ENCODE results near the gene RBPMS2.

Gene RBPMS2

GRCh38 chr15:64782751-64783150 is 7.4 kb upstream of the RBPMS2 start:
- no peak for DNase-seq

GRCh38 chr15:64781299-64781698 is 5.9 kb upstream of the RBPMS2 start:
- DNase-seq, result no peak

DNA sequence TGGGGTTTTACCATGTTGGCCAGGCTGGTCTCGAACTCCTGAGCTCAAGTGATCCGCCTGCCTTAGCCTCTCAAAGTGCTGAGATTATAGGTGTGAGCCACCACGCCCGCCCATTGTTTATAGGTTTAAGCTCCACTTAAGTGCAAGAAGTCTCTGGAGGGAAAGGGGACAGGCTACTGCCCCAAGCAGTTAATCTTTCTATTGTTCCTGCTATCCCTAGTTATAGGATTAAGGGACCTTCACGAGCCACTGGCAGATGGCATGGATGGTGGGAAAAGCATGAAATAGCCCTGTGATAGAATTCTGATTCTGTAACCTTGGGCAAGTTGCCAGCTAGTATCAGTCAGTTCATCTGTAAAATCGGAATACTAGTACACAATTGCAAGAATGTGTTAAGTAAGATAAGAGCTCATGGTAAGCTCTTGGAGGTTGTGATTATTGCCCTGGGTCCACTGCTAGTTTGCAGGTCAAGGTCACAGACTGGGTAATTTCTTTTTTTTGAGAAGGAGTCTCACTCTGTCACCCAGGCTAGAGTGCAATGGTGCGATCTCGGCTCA is 5.3 kb upstream of the RBPMS2 start:
- no peak for DNase-seq

DNA sequence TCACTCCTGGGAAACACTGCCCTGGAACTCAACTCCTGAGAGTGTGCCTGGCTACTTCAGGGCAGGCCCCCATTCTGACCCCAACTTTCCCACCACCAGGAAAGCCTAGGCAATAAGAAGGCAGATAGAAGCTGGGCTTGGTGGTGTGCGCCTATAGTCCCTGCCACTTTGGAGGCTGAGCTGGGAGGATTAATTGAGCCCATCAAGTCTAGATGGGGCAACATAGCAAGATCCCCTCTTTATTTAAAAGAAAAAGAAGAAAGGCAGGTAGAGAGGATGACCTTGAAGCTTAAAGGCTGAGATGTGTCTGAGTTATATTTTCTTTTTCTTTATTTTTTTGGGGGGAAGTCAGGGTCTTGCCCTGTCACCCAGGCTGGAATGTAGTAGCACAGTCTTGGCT is 4.2 kb upstream of the RBPMS2 start:
- DNase-seq, result no peak

DNA sequence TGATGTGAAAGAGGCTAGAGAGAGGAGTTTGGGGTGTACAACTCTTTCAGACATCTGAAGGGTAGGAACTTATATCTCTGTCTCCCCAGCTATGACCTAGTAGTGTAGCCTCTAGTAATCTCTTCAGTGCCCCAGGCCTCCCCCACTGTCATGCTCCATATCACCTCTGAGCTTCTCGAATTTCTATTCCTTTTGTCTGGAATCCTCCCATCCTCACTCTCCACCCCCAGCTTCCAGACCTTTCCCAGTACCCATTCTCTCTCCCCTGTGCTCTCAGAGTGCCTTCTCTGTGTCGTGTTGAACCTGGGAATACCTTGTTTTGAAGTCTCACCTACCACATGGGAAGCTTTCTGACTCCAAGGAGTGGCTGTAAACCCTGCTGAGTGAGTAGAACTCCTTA is 3.6 kb upstream of the RBPMS2 start:
- DNase-seq, result no peak

DNA sequence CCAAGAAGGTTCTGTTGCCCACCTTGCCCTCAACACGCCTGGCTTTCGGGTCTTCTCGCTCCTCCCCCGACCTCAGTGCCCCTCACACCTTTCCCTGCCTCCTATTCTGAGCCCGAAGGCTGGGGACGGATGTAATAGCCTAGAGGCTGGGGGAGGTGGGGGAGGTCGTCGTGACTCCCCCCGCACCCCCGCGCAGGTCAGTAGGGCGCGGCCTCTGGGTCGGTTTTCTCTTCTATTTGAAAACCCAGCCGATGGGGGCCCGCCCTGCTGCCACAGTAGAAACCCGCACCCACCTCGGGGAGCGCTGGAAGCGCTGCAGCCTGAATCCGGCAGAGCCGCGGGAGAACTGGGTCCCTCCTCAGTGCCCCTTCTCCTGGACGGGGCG is 1.0 kb upstream of the RBPMS2 start:
- no peak for DNase-seq

DNA sequence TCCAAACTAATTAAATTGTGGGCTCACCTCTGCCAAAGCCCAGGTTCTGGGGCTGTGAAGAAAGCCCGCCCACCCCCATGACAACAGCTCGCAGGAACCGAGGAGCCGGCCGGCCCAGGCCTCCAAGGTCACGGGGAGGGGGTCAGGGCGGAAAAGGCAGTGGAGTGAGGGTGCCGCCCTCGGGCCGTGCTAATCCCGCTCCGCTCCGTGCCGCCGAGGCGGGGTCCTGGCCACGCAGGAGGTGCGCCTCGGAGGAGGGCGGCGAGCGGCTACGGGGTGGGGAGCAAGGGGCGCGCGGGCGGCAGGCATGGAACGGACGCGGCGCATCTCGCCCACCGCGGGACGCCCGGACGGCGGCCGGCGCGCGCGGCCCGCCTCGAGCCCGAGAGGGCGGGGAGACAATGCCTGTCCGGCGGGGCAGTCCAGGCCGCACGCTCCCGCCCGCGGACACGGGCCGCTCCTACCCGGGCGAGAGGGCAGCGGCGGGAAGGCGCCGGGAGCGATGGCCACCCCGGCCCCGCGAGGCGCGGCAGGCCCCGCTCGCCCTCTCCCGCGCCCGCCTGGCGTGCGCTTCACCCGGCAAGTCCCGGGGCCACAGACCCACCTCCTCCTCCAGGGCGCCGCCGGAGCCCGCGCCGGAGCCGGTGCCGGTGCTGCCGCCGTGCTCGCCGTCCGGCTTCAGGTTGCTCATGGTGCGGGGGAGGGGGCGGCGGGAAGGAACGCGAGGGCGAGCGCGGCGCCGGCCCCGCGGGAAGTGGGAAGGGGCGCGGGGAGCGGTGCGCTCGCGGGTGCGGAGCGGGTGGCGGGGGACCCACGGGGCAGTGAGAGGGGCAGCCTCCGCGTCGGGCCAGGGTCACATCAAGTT is 528 bp downstream of the RBPMS2 start:
- no peak for DNase-seq

DNA sequence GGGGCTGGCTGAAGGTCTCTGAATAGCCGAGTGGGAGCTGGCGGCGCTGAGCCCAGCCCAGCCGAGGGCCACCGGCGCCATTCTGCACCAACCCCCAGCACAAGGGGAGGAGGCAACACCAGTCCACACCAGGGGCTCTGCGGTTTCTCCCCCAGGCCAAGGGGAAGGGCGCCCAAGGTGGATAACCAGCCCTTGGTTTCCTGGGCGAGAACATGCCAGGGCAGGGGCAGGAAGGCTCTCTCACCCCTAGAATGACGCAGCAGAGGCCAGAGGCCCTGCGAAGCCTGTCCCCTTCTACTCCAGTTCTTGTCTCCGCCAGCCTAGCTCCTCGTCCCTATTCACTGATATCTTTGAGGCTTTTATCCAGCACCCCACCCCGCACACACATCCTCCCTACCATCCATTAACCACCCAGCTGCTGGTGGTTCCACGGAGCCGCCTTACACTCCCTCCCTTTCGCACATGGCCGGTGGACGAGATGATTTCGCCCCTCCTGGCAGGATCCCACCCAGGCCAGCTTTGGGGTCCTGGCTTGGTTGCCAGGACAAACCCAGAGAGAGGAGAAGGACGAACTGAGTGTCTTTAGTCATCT is 1.3 kb downstream of the RBPMS2 start:
- no peak for DNase-seq

DNA sequence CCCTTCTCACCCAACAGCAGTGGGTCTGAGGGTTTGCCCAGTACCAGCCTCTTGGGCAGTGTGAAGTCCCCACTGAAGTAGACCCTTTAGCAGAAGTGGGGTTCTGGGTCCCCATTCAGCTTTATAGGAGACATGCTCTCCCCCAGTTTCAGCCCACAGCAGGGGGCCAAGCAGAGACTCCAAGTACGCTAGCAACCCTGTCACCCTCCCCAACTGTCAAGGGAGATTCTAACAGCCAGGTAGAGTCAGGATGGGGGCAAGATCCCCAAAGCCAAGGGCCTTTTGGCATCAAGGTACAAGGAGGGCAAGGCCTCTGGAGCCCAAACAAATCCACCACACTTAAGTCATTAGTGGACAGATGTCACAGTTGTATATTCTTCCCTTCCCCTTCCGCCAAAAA is 1.8 kb downstream of the RBPMS2 start:
- no peak for DNase-seq

DNA sequence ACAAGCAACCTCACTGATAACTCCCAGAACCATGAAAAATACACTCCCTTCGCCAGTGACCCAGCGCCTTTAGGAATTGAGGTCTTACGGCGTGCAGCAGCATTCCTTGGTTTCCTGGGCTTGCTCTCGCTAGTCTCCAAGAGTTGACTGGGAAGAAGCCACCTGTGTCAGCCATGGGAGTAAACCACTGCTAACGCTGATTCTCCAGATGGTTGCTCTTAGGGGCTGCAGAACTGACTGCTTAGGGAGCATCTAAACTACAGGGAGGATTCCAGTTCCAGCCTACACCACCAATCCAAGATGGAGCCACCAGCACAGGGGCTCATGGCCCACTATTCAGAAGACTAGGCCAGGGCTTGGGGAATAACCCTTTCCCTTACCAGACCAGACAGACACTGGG is 2.4 kb downstream of the RBPMS2 start:
- DNase-seq, result no peak

DNA sequence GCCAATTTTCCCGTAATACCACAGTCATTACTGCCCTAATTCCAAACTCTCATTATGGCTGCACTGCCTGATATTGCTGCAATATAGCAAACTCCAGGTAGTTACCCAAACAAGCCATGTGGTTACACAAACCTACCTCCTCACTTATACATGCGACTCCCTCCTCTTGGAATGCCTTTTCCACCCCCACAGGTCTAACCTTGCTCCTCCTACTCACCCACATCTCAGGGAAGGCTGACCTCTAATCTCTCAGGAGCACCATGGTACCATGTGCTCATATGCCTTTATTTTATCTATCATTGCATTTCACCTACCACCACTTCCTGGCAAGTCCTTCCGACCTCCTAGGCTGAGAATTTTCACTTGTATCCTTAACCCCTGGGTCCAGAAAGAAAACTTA is 2.9 kb downstream of the RBPMS2 start:
- DNase-seq, result no peak

DNA sequence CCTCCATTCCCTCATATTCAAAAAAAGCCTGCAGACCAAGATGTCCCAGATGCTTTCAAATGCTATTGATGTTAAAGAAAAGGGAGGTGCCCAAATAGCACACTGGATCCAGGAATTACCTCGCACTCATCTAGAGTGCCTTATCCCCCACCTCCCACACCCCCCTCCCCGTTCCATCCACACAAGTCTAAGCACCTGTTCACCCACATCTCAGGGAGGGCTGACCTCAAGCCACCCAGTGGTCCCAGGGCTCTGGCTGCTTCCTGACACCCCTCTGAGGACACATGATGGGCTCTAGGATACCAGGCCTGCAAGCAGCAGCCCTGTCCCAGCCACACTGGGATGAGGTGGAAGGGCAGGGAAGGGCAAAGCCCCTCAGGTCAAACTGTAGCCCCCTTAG is 4.8 kb downstream of the RBPMS2 start:
- no peak for DNase-seq

GRCh38 chr15:64767203-64767602 is 8.2 kb downstream of the RBPMS2 start:
- DNase-seq, result no peak

DNA sequence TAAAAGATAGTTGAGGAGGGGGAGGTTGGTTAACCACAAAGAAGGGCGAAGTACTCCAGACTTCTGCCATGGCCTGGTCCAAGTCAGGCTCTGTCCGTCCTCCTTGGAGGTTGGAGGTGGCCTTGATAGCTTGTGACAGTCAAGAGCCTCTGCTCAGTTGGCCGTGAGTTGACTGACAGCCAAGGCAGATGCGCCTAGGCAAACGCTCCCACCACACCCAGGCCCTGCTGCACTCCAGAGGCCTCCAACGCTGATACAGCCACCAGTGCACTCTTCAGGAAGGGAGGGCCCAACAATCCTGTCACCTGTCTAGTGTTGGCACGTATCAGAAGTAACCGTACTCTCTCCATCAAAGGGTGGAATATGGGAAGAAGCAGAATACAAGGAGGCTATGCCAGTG is 9.3 kb downstream of the RBPMS2 start:
- no peak for DNase-seq

- DNase-seq, result no peak
Measured at GRCh38 chr15:64763874-64764273, 11.5 kb downstream of the RBPMS2 start.

DNA sequence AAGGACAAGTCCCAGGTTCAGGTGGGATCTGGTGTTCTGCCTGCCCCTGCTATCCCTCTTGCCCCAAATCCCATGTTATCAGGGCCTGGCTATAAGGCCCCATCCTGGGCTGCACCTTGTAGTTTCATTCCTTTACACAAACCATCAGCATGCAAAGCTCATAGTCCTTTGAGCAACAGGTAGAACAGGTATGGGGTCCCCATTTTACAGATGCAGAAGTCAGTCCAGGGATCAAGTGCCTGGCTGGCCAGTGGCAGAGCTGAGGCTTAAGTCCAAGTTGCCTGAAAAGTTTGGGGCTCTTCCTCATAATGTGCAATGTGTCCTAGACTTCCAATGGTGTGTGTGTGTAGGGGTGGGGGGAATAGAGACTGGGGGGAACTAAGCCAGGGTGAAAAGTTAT is 11.9 kb downstream of the RBPMS2 start:
- DNase-seq, result no peak

GRCh38 chr15:64763021-64763420 is 12.4 kb downstream of the RBPMS2 start:
- DNase-seq, result no peak

DNA sequence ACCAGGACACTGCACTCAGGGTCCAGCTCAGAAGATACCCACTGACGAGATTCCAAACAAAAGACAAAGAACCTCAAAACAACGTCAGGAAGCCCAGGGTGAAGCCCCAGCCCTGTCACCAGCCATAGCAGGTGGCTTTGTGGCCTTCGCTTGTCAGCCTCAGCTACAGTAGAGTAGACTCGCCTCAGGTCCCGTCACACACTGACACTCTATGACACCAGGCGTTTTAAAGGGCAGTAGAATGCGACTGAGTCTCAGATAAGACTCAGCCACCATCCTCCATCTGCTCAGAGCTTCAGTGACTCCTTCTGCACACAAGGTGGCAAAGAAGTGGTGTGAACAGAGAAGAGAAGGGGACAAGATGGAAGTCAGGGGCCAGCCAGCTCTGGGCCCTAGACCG is 12.8 kb downstream of the RBPMS2 start:
- DNase-seq, result no peak

- no peak for DNase-seq
Measured at GRCh38 chr15:64761156-64761555, 14.2 kb downstream of the RBPMS2 start.

DNA sequence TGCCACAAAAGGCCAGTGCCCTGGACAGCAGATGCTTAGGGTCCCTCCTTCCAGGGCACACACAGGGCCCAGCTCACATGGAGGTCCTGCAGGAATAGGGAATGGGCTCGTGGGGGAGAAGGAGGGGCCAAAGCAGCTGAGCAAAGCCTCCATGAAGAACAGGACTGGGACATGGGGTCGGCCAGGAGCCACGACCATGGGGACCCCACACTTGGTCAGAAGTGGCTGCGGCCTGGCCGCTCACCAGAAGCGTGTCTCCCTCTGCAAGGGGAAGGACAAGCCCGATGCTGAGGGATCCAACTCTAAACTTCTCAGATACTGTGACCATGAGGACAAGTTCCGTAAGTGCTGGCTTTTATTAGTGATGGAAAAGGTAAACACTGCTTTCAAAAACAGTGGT is 15.3 kb downstream of the RBPMS2 start:
- DNase-seq, result no peak

- no peak for DNase-seq
Measured at GRCh38 chr15:64755427-64755940, 19.9 kb downstream of the RBPMS2 start.

- no peak for DNase-seq
Measured at GRCh38 chr15:64754663-64755426, 20.5 kb downstream of the RBPMS2 start.

- DNase-seq, result no peak
Measured at GRCh38 chr15:64753480-64754185, 21.8 kb downstream of the RBPMS2 start.

Measured in NCI-H187 treated with DMSO at 0.1 percent for 48 hours (cell line).